ENCODE data around the gene GOLGA6C. TPM values are rescaled to one million over a fixed set of nuclear protein-coding genes. Genes with fewer than 3 reads are reported as not detected.
"Not testable (repeated sequence)": the region's sequence is repeated elsewhere in the genome, so short reads cannot be mapped to it uniquely, and the experiment has no call there.

The GOLGA6C gene
- total RNA-seq, 2 experiments from 2014 or later: not detected

- Mint-ChIP-seq H3K9me3 (ENCODE audit: low read depth) (no peaks in the 10 kb centered on the region), H3K27me3 (peaks cover 23% of the 10 kb centered on the region), H3K27ac (no peak overlapping the region), H3K4me3 (no peak overlapping the region), H3K4me1 (peaks cover 3% of the 10 kb centered on the region), H3K36me3 (ENCODE audit: low read depth) (no peaks in the 10 kb centered on the region)
- ChIA-PET CTCF (interaction anchor here (0.7 kb wide), 1 partner anchor 235 kb away, joined by 3 read pairs; no protein-coding TSS in a partner anchor), POLR2A (no interaction called here)
- DNase-seq (peak; percentile 50), ATAC-seq (peak; percentile 33)
- intact Hi-C loops (cut with DNase I, micrococcal nuclease): no loop called here
Measured at GRCh38 chr15:75307778-75308390, 49.8 kb downstream of the GOLGA6C start.

- Mint-ChIP-seq H3K27ac (no peak overlapping the region), H3K4me3 (no peak overlapping the region), H3K9me3 (ENCODE audit: low read depth) (no peaks in the 10 kb centered on the region), H3K27me3 (peaks cover 16% of the 10 kb centered on the region), H3K36me3 (ENCODE audit: low read depth) (no peaks in the 10 kb centered on the region), H3K4me1 (peaks cover 3% of the 10 kb centered on the region)
- POLR2A ChIA-PET: no interaction called here
- ATAC-seq (no peak), DNase-seq (no peak)
- intact Hi-C loops (cut with DNase I, micrococcal nuclease): loop anchor here in 1 of 2 experiments (5.0 kb wide), 1 partner anchor 77 kb away; no protein-coding TSS in a partner anchor
- CTCF ChIA-PET: no interaction called here
Measured at GRCh38 chr15:75309711-75310110, 51.6 kb downstream of the GOLGA6C start.

GRCh38 chr15:75312548-75312947 is 54.4 kb downstream of the GOLGA6C start:
- H3K27me3 Mint-ChIP-seq, H3K4me3 Mint-ChIP-seq, POLR2A ChIA-PET: not testable (repeated sequence)

GRCh38 chr15:75313116-75313845 is 55.1 kb downstream of the GOLGA6C start:
- no peaks in the 10 kb centered on the region for H3K9me3 Mint-ChIP-seq (ENCODE audit: low read depth)
- ATAC-seq: no peak
- POLR2A ChIA-PET: no interaction called here
- no peaks in the 10 kb centered on the region for H3K36me3 Mint-ChIP-seq (ENCODE audit: low read depth)
- H3K27ac Mint-ChIP-seq: no peak overlapping the region
- H3K4me1 Mint-ChIP-seq: peaks cover 3% of the 10 kb centered on the region
- intact Hi-C loops (cut with DNase I, micrococcal nuclease): loop anchor here in 1 of 2 experiments (5.0 kb wide), 1 partner anchor 81 kb away; no protein-coding TSS in a partner anchor
- H3K4me3 Mint-ChIP-seq: no peak overlapping the region
- DNase-seq: no peak
- H3K27me3 Mint-ChIP-seq: peaks cover 4% of the 10 kb centered on the region
- CTCF ChIA-PET: no interaction called here

More at GRCh38 chr15:75312548-75312947, 54.4 kb downstream of the GOLGA6C start:
- intact Hi-C loops (cut with DNase I, micrococcal nuclease): loop anchor here in 1 of 2 experiments (5.0 kb wide), 1 partner anchor 80 kb away; no protein-coding TSS in a partner anchor
- ATAC-seq; H3K4me1 Mint-ChIP-seq; H3K36me3 Mint-ChIP-seq (ENCODE audit: low read depth); H3K9me3 Mint-ChIP-seq (ENCODE audit: low read depth); H3K27ac Mint-ChIP-seq: not testable (repeated sequence)
- peak; percentile 13 for DNase-seq
- CTCF ChIA-PET: interaction anchor here (0.6 kb wide), 1 partner anchor 68 kb away, joined by 4 read pairs; no protein-coding TSS in a partner anchor

GRCh38 chr15:75314552-75315290 is 56.6 kb downstream of the GOLGA6C start:
- POLR2A ChIA-PET: no interaction called here

GRCh38 chr15:75319231-75319897 is 61.2 kb downstream of the GOLGA6C start:
- H3K36me3 Mint-ChIP-seq (ENCODE audit: low read depth); H3K4me1 Mint-ChIP-seq; DNase-seq; intact Hi-C loops (cut with DNase I, micrococcal nuclease); H3K27ac Mint-ChIP-seq; ATAC-seq; H3K27me3 Mint-ChIP-seq; H3K4me3 Mint-ChIP-seq; POLR2A ChIA-PET; H3K9me3 Mint-ChIP-seq (ENCODE audit: low read depth): not testable (repeated sequence)
- CTCF ChIA-PET: interaction anchor here (0.6 kb wide), 1 partner anchor 296 kb away, joined by 3 read pairs; no protein-coding TSS in a partner anchor

More at GRCh38 chr15:75314552-75315290, 56.6 kb downstream of the GOLGA6C start:
- intact Hi-C loops (cut with DNase I, micrococcal nuclease): loop anchor here in 1 of 2 experiments (5.0 kb wide), 1 partner anchor 82 kb away; no protein-coding TSS in a partner anchor
- Mint-ChIP-seq H3K27me3 (peaks cover 2% of the 10 kb centered on the region), H3K9me3 (ENCODE audit: low read depth) (no peaks in the 10 kb centered on the region), H3K36me3 (ENCODE audit: low read depth) (no peaks in the 10 kb centered on the region), H3K27ac (no peak overlapping the region), H3K4me3 (no peak overlapping the region), H3K4me1 (peaks cover 3% of the 10 kb centered on the region)
- CTCF ChIA-PET: no interaction called here
- no peak for DNase-seq
- no peak for ATAC-seq

Other genes with a start within 250 kb of the GOLGA6C start
- 10 to 100 TPM; 23.3 to 24.0 TPM for gene PPCDC, start 234.7 kb upstream of the GOLGA6C start, total RNA-seq
- 10 to 100 TPM; 18.6 to 25.1 TPM for gene C15orf39, start 56.5 kb upstream of the GOLGA6C start, total RNA-seq
- gene GOLGA6D, start 24.5 kb downstream of the GOLGA6C start, total RNA-seq: not detected
- gene COMMD4, start 77.7 kb downstream of the GOLGA6C start, total RNA-seq: 10 to 100 TPM; 47.1 to 67.8 TPM
- gene NEIL1, start 88.7 kb downstream of the GOLGA6C start, total RNA-seq: 1 to 10 TPM; 6.5 to 6.9 TPM
- 100 to 1,000 TPM; 119 to 181 TPM for gene MAN2C1, start 110.3 kb downstream of the GOLGA6C start, total RNA-seq
- 10 to 100 TPM; 87.4 to 92.0 TPM for gene SIN3A, start 193.4 kb downstream of the GOLGA6C start, total RNA-seq